Stimulated activated CD4-positive, alpha-beta T cell treated with anti-CD3 and anti-CD28 coated beads, Interleukin-15, amount 100 ng/mL, for 1 hour (primary cell): ENCODE results near the gene ZYG11B.
"Not testable (repeated sequence)": the region's sequence is repeated elsewhere in the genome, so short reads cannot be mapped to it uniquely, and the experiment has no call there.

Experiments
- DNase-seq, 2 donors: peaks; one replicate each; pipeline ENCODE4 v3.0.0-alpha.2; 2020; ENCODE audit warnings: low read depth in 1 of 2, low spot score in 1 of 2

The ZYG11B gene

DNA sequence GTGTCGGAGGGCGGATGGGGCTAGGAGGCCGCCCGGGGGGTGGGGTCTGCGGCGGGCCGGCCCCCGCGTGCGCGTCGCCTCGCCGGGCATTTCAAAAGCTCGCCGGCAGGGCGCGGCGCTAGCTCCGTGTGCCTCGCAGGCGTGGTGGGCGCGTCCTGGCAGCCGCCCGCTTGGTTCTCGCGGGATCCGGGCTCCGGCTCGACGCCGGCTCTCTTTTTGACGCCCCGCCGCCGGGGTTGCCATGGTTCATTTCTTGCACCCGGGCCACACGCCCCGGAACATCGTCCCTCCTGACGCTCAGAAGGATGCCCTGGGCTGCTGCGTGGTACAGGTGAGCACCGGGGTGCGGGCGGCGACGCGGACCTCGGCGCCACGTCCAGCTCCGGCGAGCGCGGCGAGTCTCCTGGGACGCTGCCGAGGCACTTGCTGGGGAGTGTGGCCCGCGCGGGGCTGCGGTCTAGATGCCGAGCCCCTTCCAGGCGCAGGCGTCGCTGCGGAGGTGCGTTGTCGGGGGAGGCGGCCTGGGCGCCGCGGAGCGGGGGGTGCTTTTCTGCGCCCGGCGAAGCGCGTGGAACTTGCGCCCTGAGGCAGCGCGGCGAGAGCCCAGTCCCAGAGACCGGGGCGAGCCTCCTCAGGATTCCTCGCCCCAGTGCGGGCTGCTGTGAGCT is 116.5 kb downstream of the ZYG11B start, which contains the start of gene ZYG11A:
TSS of gene ZYG11A (plus strand) at position 118 of the 668 bp plus-strand sequence. CDS start at position 242, 124 bp downstream.
- peak; percentile 28 to 59 for DNase-seq

GRCh38 chr1:52845119-52845518 is 118.9 kb downstream of the ZYG11B start:
- DNase-seq = not testable (repeated sequence)

DNA sequence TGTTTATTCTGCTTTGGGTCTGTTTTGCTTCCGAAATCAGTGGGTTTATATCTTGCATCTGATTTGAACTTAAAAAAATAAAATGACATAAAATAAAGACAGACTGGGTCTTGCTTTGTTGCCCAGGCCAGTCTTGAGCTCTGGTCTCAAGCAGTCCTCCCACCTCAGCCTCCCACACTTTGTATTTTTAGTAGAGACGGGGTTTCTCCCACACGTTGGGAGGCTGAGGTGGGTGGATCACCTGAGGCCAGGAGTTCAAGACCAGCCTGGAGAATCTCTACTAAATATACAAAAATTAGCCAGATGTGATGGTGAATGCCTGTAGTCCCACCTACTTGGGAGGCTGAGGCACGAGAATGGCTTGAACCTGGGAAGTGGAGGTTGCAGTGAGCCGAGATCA is 122.2 kb downstream of the ZYG11B start:
- no peak for DNase-seq

- no peak for DNase-seq
These were observed 124.7 kb downstream of the ZYG11B start for GRCh38 chr1:52850951-52851350.

DNA sequence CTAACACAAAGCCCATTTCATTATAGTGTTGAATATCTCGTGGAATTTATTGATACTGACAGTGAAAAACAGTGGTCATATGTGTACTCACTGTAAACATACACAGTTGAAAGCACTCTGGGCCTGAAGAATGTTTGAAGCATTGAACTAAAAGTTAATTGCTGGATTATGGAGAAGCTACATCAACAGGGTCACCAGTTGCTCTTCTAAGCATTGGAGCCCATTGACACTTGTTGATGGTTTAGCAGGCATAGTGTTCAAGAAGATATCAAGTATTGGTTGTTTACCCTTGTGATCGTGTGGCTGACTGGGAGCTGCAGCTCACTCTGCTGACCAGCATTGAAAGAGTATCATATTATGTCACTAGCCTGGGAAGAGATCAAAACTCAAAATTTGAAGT is 126.6 kb downstream of the ZYG11B start:
- DNase-seq = no peak

DNA sequence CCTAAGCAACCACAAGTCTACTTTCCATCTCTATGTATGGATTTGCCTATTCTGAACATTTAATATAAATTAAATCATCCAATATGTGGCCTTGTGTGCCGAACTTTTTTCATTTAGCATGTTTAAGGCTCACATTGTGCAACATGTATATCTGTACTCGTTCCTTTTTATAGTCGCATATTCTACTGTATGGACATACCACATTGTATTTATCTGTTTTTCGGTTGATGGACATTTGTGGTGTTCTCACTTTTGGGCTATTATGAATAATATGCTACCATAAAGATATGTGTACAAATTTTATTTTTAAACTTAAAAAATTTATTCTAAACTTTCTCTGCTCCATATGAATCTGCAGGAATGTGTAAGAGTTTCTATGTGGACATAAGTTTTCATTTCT is 129.3 kb downstream of the ZYG11B start:
- no peak for DNase-seq

DNA sequence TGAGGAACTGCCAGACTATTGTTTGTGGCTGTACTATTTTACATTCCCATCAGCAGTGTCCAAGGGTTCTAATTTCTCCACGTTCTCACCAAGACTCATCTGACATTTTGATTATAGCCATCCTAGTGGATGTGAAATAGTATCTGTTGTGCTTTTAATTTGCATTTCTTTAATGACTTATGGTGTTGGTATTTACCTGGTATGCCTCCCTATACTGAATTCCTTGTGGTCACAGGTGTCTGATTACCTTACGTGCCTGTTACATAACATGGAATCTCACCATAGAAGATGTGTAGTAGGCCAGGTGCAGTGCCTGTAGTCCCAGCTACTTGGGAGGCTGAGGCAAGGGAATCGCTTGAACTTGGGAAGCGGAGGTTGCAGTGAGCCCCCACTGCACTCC is 129.8 kb downstream of the ZYG11B start:
- DNase-seq = no peak

- DNase-seq = no peak
These were observed 131.2 kb downstream of the ZYG11B start for GRCh38 chr1:52857443-52857842.

GRCh38 chr1:52862666-52863458 is 136.6 kb downstream of the ZYG11B start:
- DNase-seq = no peak

DNA sequence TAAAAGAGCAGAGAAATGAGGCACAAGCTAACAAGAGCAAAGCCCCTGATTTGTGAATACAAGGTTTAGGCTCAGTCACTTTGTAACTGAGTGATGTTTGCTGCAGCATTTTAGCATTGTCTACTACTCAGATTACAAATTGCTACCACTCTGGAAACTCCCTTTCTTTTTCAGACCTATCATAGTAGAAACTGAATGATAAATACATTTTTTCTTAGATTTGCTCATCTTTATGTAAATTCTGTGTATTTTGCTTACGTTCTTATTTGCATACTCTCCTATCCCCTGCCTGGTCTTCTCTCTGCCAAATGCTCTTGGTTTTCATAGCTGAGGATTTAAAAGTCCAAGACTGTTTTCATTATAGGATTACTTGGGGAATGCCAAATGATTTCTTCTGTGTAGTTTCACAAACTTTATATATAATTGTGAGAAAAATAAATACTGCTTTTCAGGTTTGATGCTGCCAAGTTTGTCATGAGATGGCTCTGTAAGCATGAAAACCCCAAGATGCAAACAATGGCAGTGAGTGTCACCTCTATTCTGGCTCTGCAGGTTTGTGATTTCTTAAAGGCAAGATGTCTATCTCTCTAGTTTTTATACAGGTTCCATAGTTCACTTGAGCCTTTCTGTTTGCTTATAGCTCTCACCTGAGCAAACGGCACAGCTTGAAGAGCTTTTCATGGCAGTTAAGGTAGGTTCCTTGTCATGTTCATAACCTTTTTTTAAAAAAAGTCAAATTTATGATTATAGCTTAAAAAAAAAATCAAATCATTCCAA is 141.0 kb downstream of the ZYG11B start:
- no peak for DNase-seq

GRCh38 chr1:52869727-52870126 is 143.5 kb downstream of the ZYG11B start:
- not testable (repeated sequence) for DNase-seq

DNA sequence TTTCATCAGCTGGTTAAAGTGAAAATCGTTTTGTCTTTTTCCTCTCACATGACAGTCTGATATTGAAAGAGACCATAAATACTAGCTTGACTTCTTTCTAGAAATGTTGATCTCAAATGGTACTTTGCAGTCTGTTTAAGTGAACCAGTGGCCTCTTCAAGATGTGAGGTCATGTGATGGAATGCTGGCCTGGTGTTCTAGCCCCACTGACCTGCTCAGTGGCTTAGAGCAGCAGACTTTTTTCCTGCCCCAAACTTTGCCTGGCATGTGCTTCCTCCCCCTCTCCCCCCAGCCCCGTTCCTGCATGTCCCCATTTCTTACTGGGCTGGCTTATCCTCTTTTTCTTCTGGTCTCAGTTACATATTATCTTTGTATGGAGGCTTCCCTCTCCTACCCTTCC is 150.6 kb downstream of the ZYG11B start:
- no peak for DNase-seq
